Upper lobe of right lung (tissue), 1 donor: ENCODE results near the gene ADGRG6. TPM values are rescaled to one million over a fixed set of nuclear protein-coding genes. Genes with fewer than 3 reads are reported as not detected.
A peak's percentile ranks its signal among the peaks of the same experiment; 100 is the strongest.

Experiments
- ATAC-seq: fragments of 200-7000 bp; cut with Tn5 transposase; one replicate; pipeline ENCODE4 v1.9.1; 2020; ENCODE audit warnings: mild to moderate bottlenecking, moderate library complexity
- DNase-seq: peaks from one replicate; pipeline ENCODE4 v3.0.0-alpha.2; 2020
- H3K27ac ChIP-seq: fragments of 200-600 bp; one replicate; pipeline ENCODE4 v1.8.0; 2022
- H3K27me3 ChIP-seq: fragments of 200-600 bp; one replicate; pipeline ENCODE4 v1.8.0; 2022; ENCODE audit warnings: mild to moderate bottlenecking
- H3K36me3 ChIP-seq: fragments of 200-600 bp; one replicate; pipeline ENCODE4 v1.8.0; 2022
- H3K4me1 ChIP-seq: fragments of 200-600 bp; one replicate; pipeline ENCODE4 v1.8.0; 2022
- H3K4me3 ChIP-seq: fragments of 200-600 bp; one replicate; pipeline ENCODE4 v1.8.0; 2022; ENCODE audit warnings: mild to moderate bottlenecking
- H3K9me3 ChIP-seq: fragments of 200-600 bp; one replicate; pipeline ENCODE4 v1.8.0; 2022
- intact Hi-C: fragments of 100-400 bp; cut with DNase I; formaldehyde crosslinking; loops from one replicate; pipeline ENCODE4 v1.11.0; 2022
- total RNA-seq: library from RNA; stranded (reverse); fragmentation: NEBNext Ultra II Directional; extraction: Animal tissue kit (Norgen Biotek cat#: 25700); gene quantifications from one replicate; pipeline ENCODE4 v1.2.1, GENCODE V29; 2021
- TF ChIP-seq, protein P1 (sequence below): fragments of 200-600 bp; IDR thresholded peaks from one replicate; pipeline ENCODE4 v1.8.0; 2022; ENCODE audit warnings: antibody characterized with exemption
- donor health status: DM: no; HTN: yes; CAD: no; lungs with severe emphysema.

ADGRG6 gene
- total RNA-seq, 1 donor from 2014 or later: 47.6 TPM

DNA sequence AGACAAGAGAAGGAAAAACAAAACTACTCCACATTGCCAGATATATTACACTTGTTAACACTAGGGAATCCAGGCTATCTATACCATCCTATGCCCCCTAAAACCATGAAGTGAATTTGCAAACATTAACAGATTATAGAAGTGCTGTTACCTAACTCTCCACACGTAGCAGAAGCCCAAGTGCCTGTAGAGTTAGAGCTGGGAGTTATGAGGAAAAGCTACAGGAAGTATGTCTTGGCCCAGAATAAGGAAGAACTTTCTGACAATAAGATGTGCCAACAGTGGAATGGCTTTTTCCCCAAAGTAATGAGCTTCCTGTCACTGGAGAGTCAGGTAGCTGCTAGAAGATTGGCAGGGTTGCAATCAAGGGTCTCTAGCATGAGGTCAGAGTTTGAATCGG, 32.5 kb downstream of the ADGRG6 start:
- TF ChIP-seq, protein P1, sequence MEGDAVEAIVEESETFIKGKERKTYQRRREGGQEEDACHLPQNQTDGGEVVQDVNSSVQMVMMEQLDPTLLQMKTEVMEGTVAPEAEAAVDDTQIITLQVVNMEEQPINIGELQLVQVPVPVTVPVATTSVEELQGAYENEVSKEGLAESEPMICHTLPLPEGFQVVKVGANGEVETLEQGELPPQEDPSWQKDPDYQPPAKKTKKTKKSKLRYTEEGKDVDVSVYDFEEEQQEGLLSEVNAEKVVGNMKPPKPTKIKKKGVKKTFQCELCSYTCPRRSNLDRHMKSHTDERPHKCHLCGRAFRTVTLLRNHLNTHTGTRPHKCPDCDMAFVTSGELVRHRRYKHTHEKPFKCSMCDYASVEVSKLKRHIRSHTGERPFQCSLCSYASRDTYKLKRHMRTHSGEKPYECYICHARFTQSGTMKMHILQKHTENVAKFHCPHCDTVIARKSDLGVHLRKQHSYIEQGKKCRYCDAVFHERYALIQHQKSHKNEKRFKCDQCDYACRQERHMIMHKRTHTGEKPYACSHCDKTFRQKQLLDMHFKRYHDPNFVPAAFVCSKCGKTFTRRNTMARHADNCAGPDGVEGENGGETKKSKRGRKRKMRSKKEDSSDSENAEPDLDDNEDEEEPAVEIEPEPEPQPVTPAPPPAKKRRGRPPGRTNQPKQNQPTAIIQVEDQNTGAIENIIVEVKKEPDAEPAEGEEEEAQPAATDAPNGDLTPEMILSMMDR: no peak

DNA sequence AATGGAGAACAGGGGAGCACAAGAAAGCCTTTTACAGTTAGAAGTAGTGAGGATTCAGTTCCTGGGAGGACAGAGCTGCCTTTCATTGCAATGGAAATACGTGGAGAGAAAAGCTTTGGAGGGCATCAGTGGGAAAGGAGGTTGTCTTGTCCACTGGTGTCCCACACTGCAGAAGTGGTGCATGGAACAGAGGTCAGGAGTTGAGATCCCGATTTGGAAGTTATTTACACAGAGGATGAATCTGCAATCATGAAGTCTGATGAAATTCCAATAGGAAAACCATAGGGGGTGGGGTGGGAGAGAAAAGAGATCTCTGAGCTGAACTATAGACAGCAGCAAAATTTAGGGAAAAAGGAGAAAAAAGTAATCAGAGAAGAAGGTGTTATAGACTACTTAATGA, 33.6 kb downstream of the ADGRG6 start:
- intact Hi-C loops: no loop called here
- TF ChIP-seq, protein P1: no peak
- DNase-seq: no peak
- Histone ChIP-seq H3K27me3 (no peaks in the 10 kb centered on the region), H3K9me3 (no peaks in the 10 kb centered on the region), H3K27ac (no peak overlapping the region), H3K4me1 (no peaks in the 10 kb centered on the region), H3K4me3 (no peak overlapping the region), H3K36me3 (no peaks in the 10 kb centered on the region)
- ATAC-seq: no peak

More for the DNA sequence above, 32.5 kb downstream of the ADGRG6 start:
- no peaks in the 10 kb centered on the region for H3K36me3 ChIP-seq
- H3K27ac ChIP-seq: no peak overlapping the region
- ATAC-seq (peak; percentile 29), DNase-seq (no peak)
- no peaks in the 10 kb centered on the region for H3K27me3 ChIP-seq
- H3K4me3 ChIP-seq: no peak overlapping the region
- H3K9me3 ChIP-seq: no peaks in the 10 kb centered on the region
- intact Hi-C loops: no loop called here
- no peaks in the 10 kb centered on the region for H3K4me1 ChIP-seq

DNA sequence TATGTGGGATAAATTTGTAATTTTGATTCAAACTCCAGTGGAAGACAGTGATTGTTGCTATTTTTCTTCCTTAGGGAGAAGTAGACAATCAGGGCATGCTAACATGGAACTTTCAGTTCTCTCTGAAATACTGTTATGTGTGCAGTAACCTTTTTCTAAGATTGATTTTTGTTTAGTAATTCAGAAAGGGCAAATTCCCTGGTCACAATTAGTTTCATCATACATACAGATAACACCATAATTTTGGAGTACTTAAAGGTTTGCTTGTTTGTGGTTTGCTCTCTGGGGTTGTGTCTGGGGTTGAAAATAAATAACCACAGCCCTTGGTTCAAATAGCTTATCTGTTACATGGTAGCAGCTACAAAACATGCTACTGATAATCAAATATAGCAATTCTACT, 34.4 kb downstream of the ADGRG6 start:
- TF ChIP-seq, protein P1: no peak
- Histone ChIP-seq H3K4me3 (no peak overlapping the region), H3K4me1 (no peaks in the 10 kb centered on the region)

DNA sequence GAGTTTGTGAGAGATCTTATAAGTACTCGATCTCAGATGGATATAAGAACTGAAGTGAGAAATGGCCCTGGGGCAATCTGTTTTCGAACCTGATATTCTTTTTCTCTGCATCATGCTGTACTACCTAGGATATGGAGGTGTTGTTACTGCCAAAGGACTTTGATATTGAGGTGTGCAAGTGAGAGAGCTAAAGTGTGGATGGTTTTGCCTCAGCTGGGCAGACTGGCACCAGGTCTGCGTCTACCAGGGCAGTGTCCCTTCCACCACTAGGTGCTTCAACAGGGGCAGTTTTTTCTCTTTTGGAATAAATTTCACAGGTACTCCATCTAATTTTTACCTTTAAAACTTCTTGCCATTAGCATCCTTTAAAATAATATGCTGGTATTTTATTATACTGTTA, 35.0 kb downstream of the ADGRG6 start:
- intact Hi-C loops: no loop called here
- H3K9me3 ChIP-seq: no peaks in the 10 kb centered on the region
- DNase-seq: no peak
- no peak overlapping the region for H3K4me3 ChIP-seq
- H3K36me3 ChIP-seq: no peaks in the 10 kb centered on the region
- no peaks in the 10 kb centered on the region for H3K27me3 ChIP-seq
- no peak overlapping the region for H3K27ac ChIP-seq
- TF ChIP-seq, protein P1: no peak
- H3K4me1 ChIP-seq: no peaks in the 10 kb centered on the region
- no peak for ATAC-seq

More for the DNA sequence above, 34.4 kb downstream of the ADGRG6 start:
- no peaks in the 10 kb centered on the region for H3K9me3 ChIP-seq
- no peak overlapping the region for H3K27ac ChIP-seq
- H3K36me3 ChIP-seq: no peaks in the 10 kb centered on the region
- no peak for DNase-seq
- intact Hi-C loops: no loop called here
- H3K27me3 ChIP-seq: no peaks in the 10 kb centered on the region
- no peak for ATAC-seq

DNA sequence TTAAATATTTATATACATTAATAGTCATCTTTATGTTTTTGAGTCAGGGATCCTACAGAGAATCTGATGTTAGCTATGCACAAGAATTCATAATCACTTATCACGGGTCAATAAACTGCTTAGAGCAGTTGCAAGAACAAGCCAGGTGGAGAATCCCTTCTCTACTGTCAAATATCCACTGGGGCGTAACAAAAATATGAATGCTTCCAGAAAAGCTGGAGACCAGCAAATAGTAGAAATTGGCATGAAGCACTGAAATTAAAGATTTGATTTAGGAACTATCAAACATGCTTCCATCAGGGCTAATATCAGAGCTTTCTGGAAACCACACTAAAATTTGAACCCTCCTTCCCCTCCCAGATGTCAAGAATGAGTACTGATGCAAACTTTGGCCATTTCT, 37.3 kb downstream of the ADGRG6 start:
- intact Hi-C loops: no loop called here
- Histone ChIP-seq H3K4me1 (no peaks in the 10 kb centered on the region), H3K27ac (no peak overlapping the region)

More for the DNA sequence above, 37.3 kb downstream of the ADGRG6 start:
- H3K9me3 ChIP-seq: no peaks in the 10 kb centered on the region
- H3K36me3 ChIP-seq: no peaks in the 10 kb centered on the region
- DNase-seq (no peak), ATAC-seq (no peak)
- TF ChIP-seq, protein P1: no peak
- H3K4me3 ChIP-seq: no peak overlapping the region
- H3K27me3 ChIP-seq: no peaks in the 10 kb centered on the region
